Left hindlimb (tissue), 1 donor: ENCODE measurements around the gene HHATL.

Experiments used
- DNase-seq: peaks from one replicate; pipeline ENCODE4 v3.0.0-alpha.2; 2018

HHATL gene

DNA sequence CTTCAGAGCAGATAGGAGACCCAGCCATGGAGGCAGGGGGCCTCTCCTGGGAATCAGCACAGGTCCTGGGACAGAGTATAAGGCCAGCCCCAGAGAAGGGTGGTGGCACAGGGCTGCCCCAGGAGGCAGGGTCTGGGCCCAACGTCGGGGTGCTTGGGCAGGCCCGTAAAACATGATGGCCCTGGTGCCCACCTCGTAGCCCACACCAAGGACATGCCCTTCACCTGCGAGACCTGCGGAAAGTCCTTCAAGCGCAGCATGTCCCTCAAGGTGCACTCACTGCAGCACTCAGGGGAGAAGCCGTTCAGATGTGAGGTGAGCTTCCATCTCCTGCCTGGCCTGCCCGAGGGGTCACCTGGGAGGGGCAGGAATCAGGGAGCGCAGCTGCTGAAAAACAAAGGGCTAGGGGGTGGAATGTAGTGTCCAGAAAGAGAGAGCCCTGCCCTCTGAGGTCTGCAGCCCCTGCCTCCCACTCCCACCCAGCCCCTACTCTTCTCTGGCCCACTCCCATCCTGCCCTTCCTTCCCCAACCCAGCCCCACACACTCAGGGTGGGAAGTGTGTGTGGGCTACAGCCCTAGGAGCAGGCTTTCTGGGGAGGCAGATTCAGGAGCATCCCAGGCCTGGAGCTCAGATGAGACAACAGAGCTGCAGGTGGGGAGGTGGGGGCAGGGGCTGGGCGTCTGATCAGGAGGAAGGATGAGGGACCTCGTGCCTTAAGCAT, 39.6 kb downstream of the HHATL start:
- DNase-seq, result no peak

DNA sequence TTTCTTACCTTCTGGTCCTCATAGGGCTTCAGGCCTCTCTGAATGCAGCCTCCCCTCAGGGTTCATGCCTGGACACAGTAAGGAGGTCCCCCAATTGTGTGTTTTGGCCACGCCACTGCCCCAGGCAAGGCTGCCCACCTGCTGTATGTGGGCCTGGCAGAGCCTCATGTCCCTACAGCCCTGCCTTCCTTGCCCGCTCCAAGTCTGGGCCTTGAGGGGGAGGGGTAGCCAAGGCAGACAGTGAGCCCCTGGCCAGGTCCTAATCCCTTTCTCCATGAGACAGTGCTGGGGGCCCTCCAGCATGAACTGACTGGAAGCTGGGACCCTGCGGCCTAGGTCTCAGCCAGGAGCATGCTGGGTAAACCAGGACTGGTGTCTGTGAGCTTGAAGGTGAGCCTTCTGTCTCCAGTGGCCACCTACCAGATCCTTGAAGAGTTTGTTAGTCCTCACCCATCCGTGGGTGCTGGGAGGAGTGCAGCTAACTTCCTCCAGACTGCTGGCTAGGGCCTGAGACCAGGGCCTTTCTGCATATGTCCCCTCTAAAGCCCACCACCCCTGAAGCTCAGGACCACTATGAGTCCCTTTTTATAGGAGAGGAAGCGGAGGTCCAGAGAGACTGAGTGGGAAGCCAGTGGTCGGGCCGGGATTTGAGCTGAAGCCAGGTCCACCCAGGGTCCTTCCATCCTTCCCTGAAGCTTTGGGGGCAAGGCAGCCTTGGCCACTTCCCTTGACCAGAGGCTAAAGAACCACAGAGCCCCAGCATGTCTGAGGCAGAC, 40.4 kb downstream of the HHATL start:
- no peak for DNase-seq

DNA sequence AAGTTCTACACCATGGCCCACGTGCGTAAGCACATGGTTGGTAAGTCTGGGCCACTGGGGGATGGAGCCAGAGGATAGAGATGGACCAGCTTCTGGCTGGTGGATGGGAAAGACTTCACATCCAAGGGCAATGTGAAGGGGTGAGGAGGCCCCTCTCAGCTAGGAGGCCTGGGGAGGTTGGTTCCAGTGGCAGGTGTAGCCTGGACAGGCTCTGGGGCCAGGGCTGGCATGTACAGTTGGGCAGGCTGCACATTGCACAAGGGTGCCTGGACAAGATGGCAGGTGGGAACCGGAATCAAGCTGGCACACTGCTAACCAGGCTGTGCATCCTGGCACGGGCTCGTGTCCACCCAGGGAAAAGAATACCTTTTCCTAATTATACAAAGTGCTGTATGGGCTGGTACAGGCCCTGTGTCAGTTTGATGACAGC, 41.0 kb downstream of the HHATL start:
- no peak for DNase-seq

DNA sequence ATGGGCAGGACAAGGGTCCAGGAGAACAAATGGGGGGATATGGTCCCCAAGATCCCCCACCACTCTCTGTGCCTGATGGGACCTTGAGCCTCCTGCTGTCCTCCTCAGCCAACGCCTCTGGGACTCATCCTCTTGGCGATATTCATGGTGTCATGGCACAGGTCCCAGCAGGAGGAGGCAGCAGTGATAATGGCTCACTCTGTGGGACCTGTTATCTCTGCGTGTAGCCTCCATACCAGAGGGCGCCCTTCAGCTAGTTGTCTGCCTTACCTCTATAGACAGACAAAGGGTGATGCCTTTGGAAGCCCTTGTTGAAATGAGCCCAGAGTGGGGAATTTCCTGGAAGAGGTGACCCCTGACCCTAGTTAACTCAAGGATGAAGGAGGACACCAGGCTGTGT, 41.7 kb downstream of the HHATL start:
- no peak for DNase-seq

DNA sequence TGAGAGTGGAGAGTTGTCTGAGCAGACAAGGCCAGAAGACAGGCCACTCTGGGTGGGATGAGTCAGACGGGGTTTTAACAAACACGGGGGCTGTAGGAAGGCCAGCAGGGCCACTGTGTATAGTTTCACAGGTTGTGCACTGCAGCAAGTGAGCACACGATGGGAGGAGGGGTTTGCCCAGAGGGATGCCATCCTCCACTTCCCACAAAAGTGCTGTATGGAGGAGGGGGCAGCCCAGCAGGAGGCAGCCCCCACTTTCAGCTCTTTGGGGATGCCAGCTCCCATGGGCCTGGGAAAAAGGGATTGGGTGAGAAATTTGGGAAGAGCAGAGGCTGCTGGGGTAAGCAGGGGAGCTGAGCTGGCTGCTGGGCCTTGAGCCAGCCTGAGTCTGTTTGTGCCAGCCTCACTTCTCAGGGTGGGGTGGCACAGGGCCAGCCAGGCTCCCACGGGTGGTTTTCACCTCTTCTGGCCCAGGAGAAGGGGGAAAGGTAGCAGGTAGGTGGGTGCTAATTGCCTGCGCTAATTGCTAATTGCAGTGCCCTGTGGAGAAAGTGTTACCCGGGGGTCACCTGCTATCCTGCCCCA, 42.4 kb downstream of the HHATL start:
- DNase-seq, result no peak

DNA sequence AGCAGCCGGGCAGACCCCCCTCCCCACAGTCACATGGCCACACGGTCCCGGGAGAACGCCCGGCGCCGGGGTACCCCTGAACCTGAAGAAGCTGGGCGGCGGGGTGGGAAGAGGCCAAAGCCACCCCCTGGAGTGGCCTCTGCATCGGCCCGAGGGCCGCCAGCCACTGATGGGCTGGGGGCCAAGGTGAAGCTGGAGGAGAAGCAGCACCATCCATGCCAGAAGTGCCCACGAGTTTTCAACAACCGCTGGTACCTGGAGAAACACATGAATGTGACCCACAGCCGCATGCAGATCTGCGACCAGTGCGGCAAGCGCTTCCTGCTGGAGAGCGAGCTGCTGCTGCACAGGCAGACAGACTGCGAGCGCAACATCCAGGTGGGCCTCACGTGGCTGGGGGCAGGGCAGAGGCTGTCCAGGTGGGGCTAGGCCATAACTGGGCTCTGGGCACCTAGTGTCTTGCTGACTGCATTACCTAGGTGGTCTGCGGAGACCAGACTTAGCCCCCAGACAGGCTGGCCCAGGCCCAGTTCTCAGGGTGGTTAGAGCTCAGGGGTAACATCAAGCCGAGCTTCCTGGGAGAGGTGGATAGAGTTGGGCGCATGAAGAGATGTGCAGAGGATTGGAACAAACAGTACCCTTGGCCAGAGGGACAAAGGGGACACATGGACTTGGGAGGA, 43.0 kb downstream of the HHATL start:
- DNase-seq, result no peak

DNA sequence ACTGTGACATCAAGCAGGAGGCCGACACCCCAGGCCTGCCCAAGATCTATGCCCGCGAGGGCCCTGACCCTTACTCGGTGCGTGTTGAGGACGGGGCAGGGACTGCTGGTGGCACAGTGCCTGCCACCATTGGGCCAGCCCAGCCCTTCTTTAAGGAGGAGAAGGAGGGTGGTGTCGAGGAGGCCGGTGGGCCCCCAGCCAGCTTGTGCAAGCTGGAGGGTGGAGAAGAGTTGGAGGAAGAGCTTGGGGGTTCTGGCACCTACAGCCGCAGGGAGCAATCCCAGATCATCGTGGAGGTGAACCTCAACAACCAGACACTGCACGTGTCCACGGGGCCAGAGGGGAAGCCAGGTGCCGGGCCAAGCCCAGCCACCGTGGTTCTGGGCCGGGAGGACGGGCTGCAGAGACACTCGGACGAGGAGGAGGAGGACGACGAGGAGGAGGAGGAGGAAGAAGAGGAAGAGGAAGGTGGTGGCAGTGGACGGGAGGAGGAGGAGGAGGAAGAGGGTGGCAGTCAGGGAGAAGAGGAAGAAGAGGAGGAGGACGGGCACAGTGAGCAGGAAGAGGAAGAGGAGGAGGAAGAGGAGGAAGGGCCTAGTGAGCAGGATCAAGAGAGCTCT, 43.7 kb downstream of the HHATL start:
- no peak for DNase-seq

DNA sequence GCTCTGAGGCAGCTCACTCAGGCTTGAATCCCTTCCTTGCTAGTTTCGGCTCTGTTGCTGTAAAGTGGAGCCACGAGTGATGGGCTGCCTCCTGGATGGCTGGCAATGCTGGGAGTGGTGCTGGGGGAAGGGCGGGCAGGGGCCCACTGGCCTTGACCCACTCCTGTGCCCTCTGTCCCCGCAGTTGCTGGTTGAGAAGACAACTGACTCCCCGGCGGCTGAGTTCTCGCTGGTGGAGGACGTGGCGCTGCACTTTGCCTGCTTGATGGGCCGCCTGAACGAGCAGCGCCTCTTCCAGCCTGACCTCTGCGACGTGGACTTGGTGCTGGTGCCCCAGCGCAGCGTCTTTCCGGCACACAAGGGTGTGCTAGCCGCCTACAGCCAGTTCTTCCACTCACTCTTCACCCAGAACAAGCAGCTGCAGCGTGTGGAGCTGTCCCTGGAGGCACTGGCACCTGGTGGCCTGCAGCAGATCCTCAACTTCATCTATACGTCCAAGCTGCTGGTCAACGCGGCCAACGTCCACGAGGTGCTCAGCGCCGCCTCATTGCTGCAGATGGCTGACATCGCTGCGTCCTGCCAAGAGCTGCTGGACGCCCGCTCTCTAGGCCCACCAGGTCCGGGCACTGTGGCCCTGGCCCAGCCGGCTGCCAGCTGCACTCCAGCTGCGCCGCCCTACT, 44.4 kb downstream of the HHATL start:
- no peak for DNase-seq

DNA sequence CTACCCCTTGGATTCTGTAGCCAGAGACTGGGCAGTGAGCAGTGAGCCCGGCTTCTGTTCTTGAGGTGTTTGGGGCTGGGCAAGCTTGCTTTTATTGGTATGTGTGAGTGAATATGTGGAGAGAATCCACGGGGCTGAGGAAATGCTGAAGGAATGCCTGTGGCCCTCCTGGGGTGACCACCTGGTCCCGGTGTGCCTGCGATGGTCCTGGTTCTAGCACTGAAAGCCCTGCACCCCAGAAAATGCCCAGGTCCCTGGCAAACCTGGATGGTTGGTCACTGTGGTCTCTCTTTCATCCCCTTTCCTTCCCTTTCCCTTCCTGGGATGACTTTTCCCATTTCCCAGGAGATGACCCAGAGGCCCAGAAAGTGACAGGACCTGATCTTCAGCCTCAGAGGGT, 44.9 kb downstream of the HHATL start:
- DNase-seq, result no peak

DNA sequence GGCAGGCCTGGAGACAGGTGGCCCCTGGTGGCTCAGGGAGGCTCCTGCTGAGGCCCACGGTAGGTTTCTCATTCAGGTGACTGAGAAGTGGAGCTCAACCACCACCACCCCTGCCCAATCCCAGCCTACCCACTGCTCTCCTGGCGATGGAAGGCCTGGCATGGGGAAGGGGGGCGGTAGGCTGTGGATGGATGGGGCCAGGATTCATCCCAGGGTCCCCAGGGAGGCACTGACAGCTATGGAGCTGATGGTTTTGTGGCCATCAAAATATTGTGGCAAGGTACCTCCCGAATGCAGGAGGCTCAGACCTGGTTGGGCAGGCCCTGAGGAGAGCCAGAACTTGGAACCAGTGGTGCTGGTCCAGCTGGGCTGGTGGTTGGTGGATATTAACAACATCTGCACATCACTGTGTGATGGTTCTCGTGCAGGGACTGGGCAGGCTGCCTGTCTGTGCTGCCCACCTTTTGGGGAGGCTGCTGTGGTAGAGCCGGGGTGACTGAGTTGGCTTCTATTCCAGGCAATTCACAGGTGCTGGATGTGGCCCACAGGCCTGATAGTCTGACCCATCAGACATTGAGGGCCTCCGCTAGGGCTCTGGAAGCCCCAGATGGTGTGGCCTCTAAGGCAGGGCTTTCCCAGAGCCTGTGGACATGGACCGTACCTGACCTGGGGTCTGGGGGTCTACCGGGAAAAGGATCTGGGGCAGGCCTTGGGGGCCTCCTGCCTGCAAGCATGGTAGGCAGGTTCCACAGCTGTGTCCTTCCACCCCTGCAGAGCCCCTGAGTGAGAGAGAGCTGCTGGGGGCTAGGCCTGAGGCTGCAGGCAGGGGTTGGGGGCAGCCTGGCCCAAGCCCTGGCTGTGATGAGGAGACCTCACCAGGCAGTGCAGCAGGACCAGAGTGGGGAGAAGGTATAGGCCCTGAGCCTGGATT, 45.7 kb downstream of the HHATL start:
- DNase-seq, result no peak

DNA sequence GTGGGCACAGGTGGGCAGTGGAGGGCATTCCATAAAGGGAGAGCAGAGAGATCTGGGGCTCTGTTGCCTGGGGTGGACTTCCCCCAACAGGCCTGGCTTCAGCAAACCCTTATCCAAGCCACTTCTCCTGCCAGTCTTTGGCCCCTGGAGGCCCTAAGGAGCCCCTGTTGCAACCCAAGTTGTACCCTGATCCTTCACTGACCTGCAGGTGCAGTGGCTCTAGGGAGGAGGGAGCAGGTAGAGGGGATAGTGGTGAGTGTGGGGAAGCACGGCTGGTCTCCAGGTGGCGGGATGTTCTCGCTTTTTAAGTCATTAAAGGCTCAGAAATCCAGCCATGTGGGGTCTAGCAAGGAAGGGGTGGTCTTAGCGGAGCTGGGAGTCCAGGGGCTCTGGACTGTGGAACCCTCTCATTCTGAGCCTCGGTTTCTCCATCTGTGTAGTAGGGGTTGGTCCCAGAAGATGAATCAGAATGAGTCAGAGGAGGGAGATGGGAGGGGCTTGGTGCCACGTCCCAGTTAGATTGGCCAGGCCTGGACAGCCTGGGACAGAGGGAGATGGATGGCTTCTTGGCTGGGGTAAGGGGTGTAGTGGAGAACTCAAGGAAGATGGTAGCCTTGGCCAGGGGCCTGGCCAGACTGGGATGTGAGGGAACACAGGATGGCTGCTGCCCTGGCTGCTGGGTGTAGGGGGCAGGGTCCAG, 46.5 kb downstream of the HHATL start:
- DNase-seq, result no peak

DNA sequence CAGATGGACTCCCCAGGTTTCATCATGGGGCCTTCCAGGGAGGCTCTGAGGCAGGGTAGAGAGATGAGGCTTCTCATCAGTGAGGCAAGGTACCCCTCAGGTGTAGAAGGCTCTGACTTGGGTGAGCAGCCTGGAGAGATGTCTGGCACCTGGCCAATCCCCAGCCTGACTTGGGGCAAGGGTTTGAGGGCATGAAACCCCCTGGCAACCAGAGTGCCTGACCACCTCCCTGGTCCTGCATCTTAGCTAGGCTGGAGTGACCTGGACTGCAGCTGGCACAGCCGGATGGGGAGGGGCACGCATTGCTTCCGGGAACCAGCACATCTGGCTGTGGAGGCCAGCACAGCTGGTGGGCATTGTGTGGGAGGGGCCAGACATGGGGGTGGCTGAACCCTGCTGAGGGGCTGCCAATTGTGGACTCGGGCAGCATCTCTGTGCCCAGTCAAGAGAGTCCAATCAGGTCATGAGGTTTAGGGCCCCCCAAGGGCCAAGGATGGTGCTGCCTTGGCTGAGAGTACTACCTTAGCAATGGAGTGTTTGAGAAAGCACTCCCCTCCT, 47.2 kb downstream of the HHATL start:
- DNase-seq, result no peak

DNA sequence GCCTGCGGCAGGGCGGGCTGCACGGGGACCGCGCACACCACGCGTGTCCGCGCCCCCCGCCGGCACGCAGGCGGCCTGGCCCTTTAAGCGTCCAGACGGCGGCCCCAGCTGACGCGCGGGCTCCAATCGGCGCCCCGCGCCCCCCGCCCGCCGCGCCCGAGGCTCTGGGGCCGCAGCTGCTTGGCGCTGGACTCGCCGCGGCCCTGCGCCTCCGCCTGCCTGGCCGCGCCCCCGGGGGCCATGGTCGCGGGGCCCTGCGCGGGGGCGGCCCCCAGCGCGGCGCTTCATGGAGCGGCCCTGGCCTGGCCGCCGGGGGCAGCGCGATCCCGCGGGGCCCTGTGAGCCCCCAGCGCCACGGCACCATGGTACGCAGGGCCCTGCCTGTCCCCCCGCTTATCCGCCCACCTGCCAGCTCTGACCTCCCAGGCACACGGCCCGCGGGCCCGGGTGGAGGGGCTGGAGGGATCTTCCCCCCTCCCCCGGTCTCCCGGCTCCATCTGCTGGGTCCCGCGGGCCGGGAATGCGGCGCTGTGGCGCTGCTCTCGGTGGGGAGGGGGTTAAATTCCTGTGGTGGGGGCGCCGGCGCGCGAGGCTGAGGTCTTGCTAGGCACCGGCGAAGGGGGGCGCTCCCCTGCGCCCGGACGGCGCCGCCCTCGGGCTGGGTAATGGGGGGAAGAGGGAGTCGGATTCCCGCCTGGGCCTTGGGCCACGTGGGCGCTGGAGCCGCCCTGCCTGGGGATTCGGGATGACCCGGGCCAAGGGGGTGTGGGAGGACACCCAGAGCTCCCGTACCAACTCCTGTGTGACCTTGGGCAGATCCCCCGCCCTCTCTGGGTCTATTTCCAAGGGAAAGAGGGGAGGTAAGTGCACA, 48.0 kb downstream of the HHATL start:
- peak; percentile 73 for DNase-seq

DNA sequence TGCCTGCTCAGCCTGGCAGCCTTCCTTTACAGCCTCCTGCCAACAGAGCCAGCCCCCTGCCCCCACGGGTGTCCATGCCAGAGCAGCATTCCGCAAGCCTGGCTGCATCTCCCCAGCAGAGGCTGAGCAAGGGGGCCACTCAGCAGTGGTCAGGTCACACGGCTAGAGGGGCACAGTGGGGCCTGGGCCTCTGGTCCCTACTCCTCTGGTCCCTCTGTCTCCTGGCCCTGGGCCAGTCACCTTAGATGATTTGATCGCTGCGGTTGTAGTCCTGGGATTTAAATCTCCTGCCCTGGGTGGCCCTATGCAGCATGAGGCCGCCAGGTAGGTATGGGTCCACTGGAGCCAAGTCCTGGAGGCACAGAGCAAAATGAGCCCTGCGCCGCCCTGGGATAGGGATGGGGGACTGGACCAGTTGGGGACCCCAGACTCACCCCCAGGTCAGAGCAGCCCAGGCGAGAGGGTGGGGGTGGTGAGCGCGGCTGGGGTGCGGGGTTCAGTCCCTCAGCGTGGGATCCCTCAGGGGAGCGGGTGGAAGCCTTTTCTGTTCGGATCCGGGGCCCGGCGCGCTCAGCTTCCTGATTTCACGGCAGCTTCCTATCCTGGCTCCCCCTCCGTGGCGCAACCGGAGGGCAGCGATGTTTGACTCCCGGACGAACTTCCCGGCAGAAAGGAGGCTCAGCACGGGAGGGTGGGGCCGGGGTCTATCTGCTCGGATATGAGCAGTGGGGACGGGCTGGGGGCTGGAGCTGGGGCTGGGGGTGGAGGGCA, 48.9 kb downstream of the HHATL start, which contains the start of gene ZBTB47:
ZBTB47 (plus strand) TSS at position 138 of the 771 bp plus-strand sequence. CDS start 4,659 bp downstream, outside the sequence.
- DNase-seq, result peak; percentile 77

DNA sequence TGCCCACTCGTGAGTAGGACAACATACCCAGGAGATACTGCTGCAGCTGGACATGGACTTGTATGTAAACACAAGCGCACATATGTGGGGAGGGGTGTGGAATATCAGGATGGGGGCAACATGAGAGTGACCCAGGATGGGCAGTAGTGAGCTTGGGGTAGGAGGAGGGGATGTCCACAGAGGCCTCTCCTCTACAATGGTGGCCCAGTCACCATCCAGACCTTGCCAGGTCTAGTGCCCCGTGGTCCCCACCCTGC, 49.4 kb downstream of the HHATL start:
- DNase-seq, result no peak

DNA sequence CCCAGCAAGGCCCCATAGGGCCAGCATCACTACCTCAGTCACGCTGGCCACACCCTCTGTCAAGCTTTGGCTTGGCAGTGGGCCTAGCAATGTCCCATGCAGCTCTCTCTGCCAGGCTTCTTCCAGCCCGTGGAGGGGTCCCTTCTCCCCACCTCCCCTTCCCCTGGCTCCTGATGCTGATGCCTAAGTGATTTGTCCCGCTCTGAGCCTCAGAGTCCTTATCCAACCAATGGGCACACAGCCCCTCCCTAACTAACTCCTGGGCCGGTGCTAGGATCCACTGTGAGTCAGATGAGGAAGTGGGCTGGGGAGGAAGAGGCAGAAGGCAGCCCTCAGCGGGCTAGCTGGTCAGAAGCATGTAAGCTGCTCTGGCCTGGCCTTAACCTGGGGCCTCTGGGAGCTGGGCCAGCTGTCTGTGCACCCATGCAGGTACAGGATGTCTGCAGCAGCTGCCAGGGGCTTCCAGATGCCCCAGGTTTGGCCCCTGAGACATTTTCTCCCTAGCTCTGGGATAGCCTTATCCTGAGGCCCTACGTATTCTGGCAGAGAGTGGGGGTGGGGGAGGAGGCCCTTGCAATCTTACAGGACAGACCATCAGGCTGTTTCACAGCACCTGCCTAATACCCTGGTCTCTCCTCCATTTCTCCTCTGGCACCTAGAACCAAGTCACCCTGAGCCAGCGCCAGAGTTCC, 49.8 kb downstream of the HHATL start:
- DNase-seq, result no peak

DNA sequence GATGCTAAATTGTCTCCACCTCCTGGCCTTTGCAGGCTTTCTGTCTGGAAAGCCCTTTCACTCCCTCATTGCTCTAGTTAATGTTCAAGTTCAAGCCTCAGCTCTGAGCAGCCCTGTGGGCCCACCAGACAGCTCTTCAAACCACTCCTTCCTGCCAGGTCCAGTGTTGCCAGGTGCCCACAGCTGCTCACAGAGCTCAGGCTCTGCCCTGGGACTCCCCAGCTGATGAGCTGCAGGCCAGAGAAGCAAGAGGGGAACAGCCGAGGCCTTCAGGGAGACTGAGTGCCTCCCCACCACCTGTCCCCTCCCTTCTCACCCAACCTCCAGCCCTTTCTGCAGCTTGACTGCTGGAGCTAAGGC, 50.4 kb downstream of the HHATL start:
- no peak for DNase-seq
